CD4-positive, alpha-beta T cell (primary cell): ENCODE data around the gene FBN2. TPM values are rescaled to one million over a fixed set of nuclear protein-coding genes. Genes with fewer than 3 reads are reported as not detected.

Experiments
- ATAC-seq: fragments of 200-7000 bp; cut with Tn5 transposase; one replicate; pipeline ENCODE4 v1.10.0; 2022; ENCODE audit warnings: mild to moderate bottlenecking; ENCODE audit not compliant: poor library complexity
- CTCF ChIA-PET: fragments of 350-600 bp; sonication (Branson Sonifier 250); formaldehyde crosslinking; loops from one replicate; lab custom pipeline; 2021; ENCODE audit warnings: antibody characterized with exemption, inconsistent platforms; lab: Charles Lee
- POLR2A ChIA-PET: fragments of 350-600 bp; sonication (Branson Sonifier 250); formaldehyde crosslinking; loops from one replicate; lab custom pipeline; 2021; ENCODE audit warnings: antibody characterized with exemption, inconsistent platforms; lab: Charles Lee
- DNase-seq, 14 experiments: peaks; one replicate each; pipeline ENCODE4 v3.0.0-alpha.2; 2013 to 2020; ENCODE audit warnings: mixed read lengths in 2 of 14
- H3K27ac ChIP-seq, 2 donors: one replicate each; pipeline versions ENCODE4 v1.5.1 to v1.7.0; 2013; ENCODE audit warnings: low read length in 2 of 2, low read depth in 1 of 2, mild to moderate bottlenecking in 1 of 2
- H3K27me3 ChIP-seq, 2 experiments: 1 replicate in 1 of 2; 2 replicates in 1 of 2; pipeline versions ENCODE4 v1.6.1 to v1.7.0; 2013; ENCODE audit warnings: low read length in 2 of 2, control low read depth in 1 of 2, mild to moderate bottlenecking in 1 of 2, moderate library complexity in 1 of 2; ENCODE audit not compliant: insufficient read depth in 2 of 2, control insufficient read depth in 1 of 2
- H3K36me3 ChIP-seq: one replicate; pipeline ENCODE4 v1.6.1; 2013; ENCODE audit warnings: low read length, control low read depth; ENCODE audit not compliant: insufficient read depth
- H3K4me1 ChIP-seq: one replicate; pipeline ENCODE4 v1.6.1; 2013; ENCODE audit warnings: low read length, control low read depth; ENCODE audit not compliant: insufficient read depth
- H3K4me3 ChIP-seq: one replicate; pipeline ENCODE4 v1.5.1; 2013; ENCODE audit warnings: mild to moderate bottlenecking, low read length, moderate library complexity
- H3K9me3 ChIP-seq, 2 experiments: 1 replicate in 1 of 2; 2 replicates in 1 of 2; pipeline versions ENCODE4 v1.6.1 to v1.7.0; 2013; ENCODE audit warnings: low read length in 2 of 2, mild to moderate bottlenecking in 2 of 2, control low read depth in 1 of 2, moderate library complexity in 1 of 2; ENCODE audit not compliant: control insufficient read depth in 1 of 2, insufficient read depth in 1 of 2
- H3K27ac Mint-ChIP-seq: one replicate; pipeline ENCODE4 v1.8.0; 2020; ENCODE audit warnings: mixed read lengths
- H3K27me3 Mint-ChIP-seq: one replicate; pipeline ENCODE4 v1.8.0; 2021; ENCODE audit warnings: mixed read lengths
- H3K36me3 Mint-ChIP-seq: one replicate; pipeline ENCODE4 v1.8.0; 2021; ENCODE audit warnings: low read depth, mixed read lengths
- H3K4me1 Mint-ChIP-seq: one replicate; pipeline ENCODE4 v1.8.0; 2021; ENCODE audit warnings: low read depth, mixed read lengths
- H3K4me3 Mint-ChIP-seq: one replicate; pipeline ENCODE4 v1.8.0; 2020; ENCODE audit warnings: mild to moderate bottlenecking, mixed read lengths
- H3K9me3 Mint-ChIP-seq: one replicate; pipeline ENCODE4 v1.8.0; 2020; ENCODE audit warnings: mixed read lengths
- CTCF ChIP-seq: fragments of 200-600 bp; IDR thresholded peaks from one replicate; pipeline ENCODE4 v1.8.0; 2022; ENCODE audit warnings: antibody characterized with exemption, mild to moderate bottlenecking
- intact Hi-C, 2 experiments: fragments of 100-400 bp; cut with DNase I in 1 of 2; cut with micrococcal nuclease in 1 of 2; formaldehyde crosslinking; loops; one replicate each; pipeline versions ENCODE4 v1.15.1 to v1.9.0; 2023 to 2025; cut with DNase I, micrococcal nuclease
- total RNA-seq, 174 experiments: library from RNA in 2 of 174; stranded (reverse) in 2 of 174; gene quantifications; one replicate each; pipeline ENCODE4 v1.2.3 and lab custom pipeline; 2021 to 2026

The FBN2 gene
- total RNA-seq, 2 experiments from 2014 or later, result 0.06 TPM; not detected in 1

DNA sequence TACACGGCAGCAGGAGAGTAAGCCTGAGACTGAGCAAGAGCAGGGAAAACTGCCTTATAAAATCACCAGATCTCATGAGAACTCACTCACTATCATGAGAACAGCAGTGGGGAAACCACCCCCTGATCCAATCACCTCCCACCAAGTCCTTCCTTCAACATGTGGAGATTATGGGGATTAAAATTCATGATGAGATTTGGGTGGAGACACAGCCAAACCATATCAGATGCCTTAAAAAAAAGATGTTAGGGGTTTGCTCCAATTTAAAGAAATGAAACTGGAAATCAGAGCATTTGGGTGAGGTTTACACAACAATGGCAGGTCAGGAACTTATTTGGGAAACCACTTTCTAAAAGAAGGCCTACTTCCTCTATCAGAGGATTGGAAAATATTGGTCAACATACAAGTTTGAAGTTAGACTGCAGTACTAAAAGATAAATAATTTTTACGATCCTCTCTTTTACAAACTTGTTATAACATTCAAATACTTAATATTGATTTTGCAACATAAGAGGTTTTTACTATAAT, 105.1 kb downstream of the FBN2 start:
- Histone ChIP-seq H3K4me1 (no peaks in the 10 kb centered on the region), H3K9me3 (no peaks in the 10 kb centered on the region), H3K27ac (no peak overlapping the region), H3K27me3 (no peaks in the 10 kb centered on the region), H3K36me3 (no peaks in the 10 kb centered on the region), H3K4me3 (no peak overlapping the region)
- Mint-ChIP-seq H3K4me1 (no peaks in the 10 kb centered on the region), H3K36me3 (no peaks in the 10 kb centered on the region), H3K27ac (no peak overlapping the region), H3K27me3 (no peaks in the 10 kb centered on the region), H3K9me3 (peaks cover under 1% of the 10 kb centered on the region), H3K4me3 (no peak overlapping the region)
- intact Hi-C loops, result no loop called here
- DNase-seq (peak in 1 of 14 experiments; percentile 1), ATAC-seq (no peak)
- POLR2A ChIA-PET, result no interaction called here
- no peak for TF ChIP-seq CTCF
- CTCF ChIA-PET, result no interaction called here

DNA sequence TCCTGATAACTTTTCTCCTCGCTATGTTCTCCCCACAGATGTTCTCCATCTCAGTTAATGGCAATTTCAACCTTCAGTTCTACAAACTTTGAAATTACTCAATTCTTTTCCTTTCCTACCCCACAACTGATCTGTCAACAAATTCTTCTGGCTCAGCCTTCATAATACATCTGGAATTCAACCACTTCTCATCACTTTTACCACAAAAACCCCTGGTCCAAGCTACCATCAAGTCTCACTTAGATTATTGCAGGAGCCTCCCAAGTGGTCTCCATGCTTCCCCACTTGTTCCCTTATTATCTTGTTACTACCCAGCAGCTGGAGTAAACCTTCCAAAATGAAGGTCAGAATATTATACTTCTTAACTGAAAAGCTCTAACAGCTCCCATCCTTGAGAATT, 110.1 kb downstream of the FBN2 start:
- CTCF ChIA-PET, result no interaction called here
- no peaks in the 10 kb centered on the region for H3K27me3 ChIP-seq

GRCh38 chr5:128426090-128426534, 111.9 kb downstream of the FBN2 start:
- no peak for TF ChIP-seq CTCF
- Histone ChIP-seq H3K27me3 (no peaks in the 10 kb centered on the region), H3K36me3 (no peaks in the 10 kb centered on the region), H3K4me1 (no peaks in the 10 kb centered on the region), H3K4me3 (no peak overlapping the region), H3K9me3 (no peaks in the 10 kb centered on the region), H3K27ac (no peak overlapping the region)
- no peak for ATAC-seq
- no peak for DNase-seq
- H3K27me3 Mint-ChIP-seq, result no peaks in the 10 kb centered on the region
- CTCF ChIA-PET, result no interaction called here
- POLR2A ChIA-PET, result no interaction called here
- no peaks in the 10 kb centered on the region for H3K4me1 Mint-ChIP-seq
- H3K4me3 Mint-ChIP-seq, result no peak overlapping the region
- H3K9me3 Mint-ChIP-seq, result peaks cover 4% of the 10 kb centered on the region
- no peaks in the 10 kb centered on the region for H3K36me3 Mint-ChIP-seq
- intact Hi-C loops, result no loop called here
- H3K27ac Mint-ChIP-seq, result no peak overlapping the region

More for the DNA sequence above, 110.1 kb downstream of the FBN2 start:
- no peaks in the 10 kb centered on the region for H3K36me3 ChIP-seq
- ATAC-seq (no peak), DNase-seq (no peak)
- no peaks in the 10 kb centered on the region for H3K27me3 Mint-ChIP-seq
- no peaks in the 10 kb centered on the region for H3K36me3 Mint-ChIP-seq
- H3K4me3 ChIP-seq, result no peak overlapping the region
- POLR2A ChIA-PET, result no interaction called here
- H3K27ac ChIP-seq, result no peak overlapping the region
- H3K4me1 ChIP-seq, result no peaks in the 10 kb centered on the region
- H3K9me3 Mint-ChIP-seq, result peaks cover 4% of the 10 kb centered on the region
- intact Hi-C loops, result no loop called here
- H3K9me3 ChIP-seq, result no peaks in the 10 kb centered on the region
- no peak overlapping the region for H3K27ac Mint-ChIP-seq
- H3K4me3 Mint-ChIP-seq, result no peak overlapping the region
- no peaks in the 10 kb centered on the region for H3K4me1 Mint-ChIP-seq
- TF ChIP-seq CTCF, result no peak
